Stimulated activated CD8-positive, alpha-beta memory T cell treated with anti-CD3 and anti-CD28 coated beads, Interleukin-7, amount 100 ng/mL, for 24 hours (primary cell): Measurements from ENCODE around the gene ARHGEF7.

Source experiments
- DNase-seq: peaks from one replicate; pipeline ENCODE4 v3.0.0-alpha.2; 2020; ENCODE audit warnings: low read depth

Gene ARHGEF7

DNA sequence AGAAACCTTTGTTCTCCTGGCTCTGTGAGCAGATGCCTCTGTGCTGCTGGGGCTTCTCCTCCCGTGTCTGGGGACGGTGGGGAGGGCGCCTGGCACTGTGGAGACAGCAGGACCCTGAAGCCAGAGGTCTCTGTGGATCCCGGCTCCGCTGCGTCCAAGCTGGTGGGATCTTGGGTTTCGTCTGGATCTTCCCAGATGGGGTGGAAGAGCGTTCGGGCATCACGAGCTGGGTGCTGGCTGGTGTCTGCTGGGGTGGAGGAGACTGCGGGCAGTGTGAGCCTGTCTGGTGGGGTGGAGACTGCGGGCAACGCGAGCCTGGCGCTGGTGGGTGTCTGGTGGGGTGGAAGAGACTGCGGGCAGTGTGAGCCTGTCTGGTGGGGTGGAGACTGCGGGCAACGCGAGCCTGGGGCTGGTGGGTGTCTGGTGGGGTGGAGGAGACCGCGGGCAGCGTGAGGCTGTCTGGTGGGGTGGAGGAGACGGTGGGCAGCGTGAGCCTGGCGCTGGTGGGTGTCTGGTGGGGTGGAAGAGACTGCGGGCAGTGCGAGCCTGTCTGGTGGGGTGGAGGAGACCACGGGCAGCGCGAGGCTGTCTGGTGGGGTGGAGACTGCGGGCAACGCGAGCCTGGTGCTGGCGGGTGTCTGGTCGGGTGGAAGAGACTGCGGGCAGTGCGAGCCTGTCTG is 211.0 kb downstream of the ARHGEF7 start:
- no peak for DNase-seq

DNA sequence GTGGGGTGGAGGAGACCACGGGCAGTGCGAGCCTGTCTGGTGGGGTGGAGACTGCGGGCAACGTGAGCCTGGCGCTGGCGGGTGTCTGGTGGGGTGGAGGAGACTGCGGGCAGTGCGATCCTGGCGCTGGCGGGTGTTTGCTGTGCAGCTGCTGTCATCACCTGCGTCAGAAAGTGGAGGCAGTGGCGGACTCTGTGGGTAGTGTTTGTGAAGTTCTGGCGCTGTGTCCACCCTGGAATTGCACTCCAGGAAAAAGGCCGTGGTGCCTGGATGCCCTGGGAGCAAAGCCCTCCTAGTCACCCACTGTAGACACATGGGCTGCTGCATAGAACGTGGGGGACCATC is 211.5 kb downstream of the ARHGEF7 start:
- no peak for DNase-seq

DNA sequence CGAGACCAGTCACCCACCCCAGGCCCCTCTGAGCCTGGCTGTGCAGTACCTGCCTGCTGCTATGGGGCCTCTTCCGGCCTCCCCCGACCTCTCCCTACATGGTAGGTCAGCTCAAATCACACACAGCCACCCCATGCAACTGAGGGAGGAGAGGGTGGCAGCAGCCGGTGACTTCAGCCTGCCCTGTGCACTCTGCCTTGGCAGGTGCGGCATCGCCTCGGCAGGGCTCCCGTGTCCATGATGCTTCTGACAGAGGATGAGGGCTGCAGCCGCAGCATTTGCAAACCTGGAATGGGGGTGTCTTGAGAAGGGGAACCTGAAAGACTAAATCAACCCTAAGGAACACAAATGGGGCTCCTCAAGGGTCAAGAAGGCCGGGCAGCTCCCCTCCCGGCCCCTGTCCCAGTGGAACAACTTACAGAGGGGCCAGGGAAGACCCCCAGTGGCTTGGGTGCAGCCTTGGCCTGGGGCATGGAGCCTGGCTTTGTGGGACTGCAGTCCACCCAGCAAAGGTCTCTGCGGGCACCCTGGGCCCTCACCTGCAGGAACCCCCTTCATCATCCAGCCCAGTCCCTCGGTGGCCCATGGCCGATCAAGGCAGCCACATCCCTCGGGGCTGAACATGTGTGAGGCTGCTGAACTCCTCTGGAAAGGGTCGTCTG is 212.0 kb downstream of the ARHGEF7 start:
- no peak for DNase-seq

DNA sequence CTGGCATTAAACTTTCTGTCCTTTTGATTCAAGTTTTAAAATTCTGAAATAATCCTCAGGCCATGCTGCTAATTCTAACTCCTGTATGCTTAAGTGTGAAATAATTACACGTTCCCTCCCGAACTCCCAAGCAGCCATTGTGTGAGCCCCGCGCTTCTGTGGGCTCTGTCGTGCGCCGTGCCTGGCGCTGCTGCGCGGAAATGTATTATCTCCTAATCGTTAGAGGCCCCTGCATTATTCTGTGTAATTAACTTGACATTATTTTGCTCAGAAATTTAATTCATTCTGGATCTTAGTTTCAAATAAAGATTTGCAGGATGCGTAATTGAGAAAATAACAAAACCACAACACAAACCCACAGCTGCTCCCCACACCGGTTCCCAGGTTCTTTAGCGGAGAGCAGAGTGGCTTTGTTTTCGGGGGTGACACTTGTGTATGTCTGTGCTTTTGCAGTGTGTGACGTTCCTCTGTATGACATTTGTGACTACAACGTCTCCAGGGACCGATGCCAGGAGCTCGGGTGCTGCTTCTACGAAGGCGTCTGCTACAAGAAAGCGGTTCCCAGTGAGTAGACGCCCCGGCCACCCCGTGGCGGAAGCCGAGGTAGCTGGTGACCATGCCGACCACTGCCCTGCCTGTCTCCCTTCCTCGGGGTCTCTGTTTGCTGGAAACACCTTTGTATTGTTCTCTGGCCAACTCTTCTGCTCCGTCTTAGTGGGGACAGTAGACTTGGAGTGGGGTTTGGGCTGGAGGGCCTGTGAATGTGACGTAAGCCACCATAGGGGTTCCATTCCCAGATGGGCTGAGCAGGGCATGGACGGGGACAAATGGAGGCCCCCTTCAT is 212.8 kb downstream of the ARHGEF7 start:
- DNase-seq: no peak

DNA sequence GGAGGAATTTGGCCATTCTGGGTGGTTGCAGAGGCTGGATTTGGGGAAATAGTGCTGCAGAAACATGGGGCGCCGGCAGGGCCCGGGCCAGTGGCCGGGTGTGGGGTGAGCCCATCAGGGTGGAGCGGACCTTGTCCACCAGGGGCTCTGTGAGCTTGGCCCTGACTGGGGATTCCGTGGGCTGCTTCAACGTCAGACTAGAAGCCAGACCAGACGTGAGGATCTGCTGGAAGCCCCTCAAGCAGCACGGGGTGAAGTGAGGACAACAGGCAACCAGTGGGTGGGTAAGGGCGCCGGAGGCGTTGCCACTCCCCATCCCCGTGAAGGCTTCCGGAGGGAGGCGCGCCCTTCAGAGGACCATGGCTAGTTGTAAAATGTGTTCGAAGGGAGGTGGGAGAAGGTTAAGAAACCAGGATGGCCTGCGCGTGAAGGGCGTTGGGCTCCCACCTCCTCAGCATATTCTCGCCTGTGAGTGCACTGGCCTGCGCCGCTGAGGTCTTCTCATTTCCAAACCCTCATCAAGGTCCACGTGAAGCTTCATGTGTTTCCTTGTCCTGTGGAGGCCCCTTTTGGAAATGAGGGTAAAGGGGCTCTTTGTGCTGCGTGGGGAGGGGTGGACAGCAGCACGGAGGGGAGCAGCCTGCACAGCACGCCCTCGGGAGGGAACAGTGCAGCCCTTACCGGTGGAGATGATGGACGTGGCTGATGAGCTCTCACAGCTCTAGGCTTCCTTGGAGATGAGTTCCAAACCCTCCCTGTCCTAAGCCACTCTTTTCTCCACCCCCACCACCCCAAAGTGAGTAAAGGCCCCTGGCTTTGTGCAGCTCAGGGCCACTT is 213.7 kb downstream of the ARHGEF7 start:
- no peak for DNase-seq

DNA sequence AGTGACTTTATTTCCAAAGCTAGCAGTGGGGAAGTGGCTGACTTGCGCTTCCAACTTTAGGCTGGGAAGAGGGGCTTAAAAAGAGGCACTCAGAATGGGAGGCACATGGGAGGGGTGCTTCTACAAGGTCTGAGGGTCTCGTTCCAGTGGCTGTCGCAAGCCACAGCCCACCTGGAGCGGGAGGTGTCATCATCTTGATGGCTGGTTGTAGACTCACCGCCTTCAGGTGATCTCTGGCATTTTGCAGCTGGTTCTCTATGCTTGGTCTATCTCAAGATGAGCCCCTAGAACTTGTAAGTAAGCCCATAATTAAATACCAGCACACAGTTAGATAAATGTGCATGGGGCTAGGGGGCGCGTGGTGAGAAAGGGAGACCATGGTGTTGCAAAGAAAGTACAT is 214.5 kb downstream of the ARHGEF7 start:
- DNase-seq: no peak

DNA sequence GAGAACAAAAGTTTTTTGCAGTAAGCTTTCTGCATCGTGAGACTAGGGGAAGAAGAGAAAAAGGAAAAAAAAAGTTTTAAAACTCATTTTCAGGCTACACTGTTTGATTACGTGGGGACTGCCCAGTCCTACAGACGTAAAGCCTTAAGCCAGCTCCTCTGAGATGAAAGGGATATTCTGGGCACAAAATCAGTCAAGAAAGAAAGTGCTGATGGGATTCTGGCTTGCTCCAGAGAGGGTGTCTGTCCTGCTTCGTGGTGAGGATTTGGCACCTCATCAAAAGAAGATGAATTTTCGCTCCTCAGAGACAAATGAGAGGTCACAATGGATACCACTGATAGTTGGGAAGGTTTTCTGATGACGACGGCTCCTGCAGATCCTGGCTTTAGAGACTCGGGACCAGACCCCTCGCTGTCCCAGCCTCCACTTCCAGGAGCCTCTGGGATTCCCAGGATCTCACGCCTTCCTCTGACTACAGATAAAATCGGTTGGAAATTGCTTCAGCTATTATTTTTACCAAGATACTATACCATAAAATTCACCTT is 215.0 kb downstream of the ARHGEF7 start:
- no peak for DNase-seq

- no peak for DNase-seq
Measured at GRCh38 chr13:111335298-111335697, 220.2 kb downstream of the ARHGEF7 start.

- DNase-seq: no peak
Measured at GRCh38 chr13:111336666-111337065, 221.6 kb downstream of the ARHGEF7 start.

DNA sequence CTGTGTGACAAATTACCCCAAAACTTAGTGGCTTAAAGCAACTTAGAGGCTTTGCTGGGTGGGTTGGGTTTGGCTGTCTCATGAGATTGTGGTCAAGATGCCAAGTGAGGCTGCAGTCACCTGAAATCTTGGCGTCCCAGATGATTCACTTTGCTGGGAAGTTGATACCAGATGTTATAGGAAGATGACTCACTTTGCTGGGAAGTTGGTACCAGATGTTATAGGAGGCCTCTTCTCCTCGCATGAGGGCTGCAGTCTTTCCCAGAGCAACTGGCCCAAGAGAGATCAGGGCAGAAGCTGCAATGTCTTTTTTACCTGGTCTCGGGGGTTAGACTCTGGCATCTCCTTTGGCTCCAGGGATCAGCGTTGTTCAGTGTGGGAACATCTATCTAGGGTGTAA is 222.1 kb downstream of the ARHGEF7 start:
- no peak for DNase-seq

GRCh38 chr13:111337741-111338140 is 222.6 kb downstream of the ARHGEF7 start:
- no peak for DNase-seq

DNA sequence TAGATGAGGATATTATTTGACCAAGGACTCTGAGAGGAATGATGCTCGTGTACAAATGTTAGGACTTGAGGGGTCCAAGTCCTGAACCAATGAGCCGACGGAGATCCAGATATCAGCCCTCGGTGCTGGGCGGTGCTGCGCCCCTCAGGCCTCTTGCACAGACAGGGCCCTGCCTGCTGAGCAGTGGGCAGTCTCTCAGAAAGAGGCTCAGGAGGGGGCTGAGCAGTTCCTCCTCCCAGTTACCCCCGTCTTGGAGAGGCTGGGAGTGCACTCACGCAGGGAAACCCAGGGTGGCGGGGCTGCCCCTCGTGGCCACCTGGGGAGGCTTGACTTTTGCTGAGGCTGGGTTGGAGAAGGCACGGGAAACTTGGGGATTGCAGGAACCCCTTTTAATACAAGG is 223.7 kb downstream of the ARHGEF7 start:
- no peak for DNase-seq

GRCh38 chr13:111339366-111340143 is 224.4 kb downstream of the ARHGEF7 start:
- no peak for DNase-seq

GRCh38 chr13:111341886-111342285 is 226.8 kb downstream of the ARHGEF7 start:
- DNase-seq: no peak

DNA sequence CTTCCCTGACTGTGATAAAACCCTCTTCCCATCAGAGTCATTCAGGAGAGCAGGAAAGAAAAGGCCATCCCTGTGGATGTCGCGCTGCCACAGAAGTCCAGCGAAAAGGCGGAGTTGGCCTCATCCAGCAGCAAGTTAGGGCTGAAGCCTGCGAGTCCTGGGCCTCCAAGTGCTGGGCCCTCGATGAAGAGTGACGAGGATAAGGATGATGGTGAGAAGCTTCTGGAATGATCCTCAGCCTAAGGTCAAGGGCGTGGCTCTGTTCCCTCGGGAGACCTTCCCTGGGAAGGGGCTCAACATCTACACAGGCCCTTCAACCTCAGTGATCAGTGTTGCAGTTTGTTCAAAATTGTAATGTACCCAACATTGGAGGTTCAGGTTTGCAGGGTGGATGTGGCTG is 227.6 kb downstream of the ARHGEF7 start:
- DNase-seq: no peak

DNA sequence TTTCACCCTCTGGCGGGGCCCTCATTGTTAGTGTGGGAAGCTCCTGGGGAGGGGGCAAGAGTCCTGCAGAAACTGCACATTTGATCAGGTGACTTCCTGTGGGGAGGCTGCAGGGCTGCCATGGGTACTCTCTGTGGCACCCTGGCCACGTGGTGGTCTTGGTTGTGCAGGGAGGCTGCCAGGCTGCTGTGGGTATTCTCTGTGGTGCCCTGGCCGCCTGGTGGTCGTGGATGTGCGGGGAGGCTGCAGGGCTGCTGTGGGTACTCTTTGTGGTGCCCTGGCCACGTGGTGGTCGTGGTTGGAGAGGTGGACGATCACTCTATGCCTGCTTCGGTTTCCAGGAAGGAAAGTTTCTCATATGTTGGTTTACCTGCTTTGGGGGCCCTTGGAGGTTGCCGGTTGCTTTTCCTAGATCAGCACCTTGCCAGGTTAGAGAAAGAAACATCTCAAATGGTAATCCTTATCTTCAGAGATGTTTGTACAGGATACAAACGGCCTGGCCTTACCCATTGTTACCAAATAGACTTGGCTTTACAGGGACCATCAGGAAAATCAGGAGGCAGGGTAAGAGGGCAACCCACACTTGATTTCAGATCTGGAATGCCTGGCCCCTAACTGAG is 228.2 kb downstream of the ARHGEF7 start:
- no peak for DNase-seq

GRCh38 chr13:111344471-111345191 is 229.5 kb downstream of the ARHGEF7 start:
- no peak for DNase-seq

DNA sequence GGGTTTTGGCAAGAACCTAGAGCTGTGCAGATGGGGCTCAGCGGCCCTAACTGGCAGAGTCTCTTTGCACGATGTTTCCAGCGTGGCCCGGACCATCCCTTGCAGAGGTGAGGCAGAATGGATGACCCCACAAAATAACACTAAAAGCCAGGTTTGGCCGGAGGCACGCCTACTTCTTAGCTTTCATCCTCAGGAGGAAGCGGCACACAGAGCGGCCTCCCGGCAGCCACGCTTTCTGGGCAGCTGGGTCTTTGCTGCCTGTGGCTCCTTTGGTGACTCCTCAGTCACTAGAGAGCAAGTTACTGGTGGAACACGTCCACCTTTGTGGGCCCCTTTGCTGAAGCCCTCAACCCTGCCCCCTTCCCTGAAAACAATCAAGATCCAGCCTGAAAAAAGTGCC is 230.6 kb downstream of the ARHGEF7 start:
- no peak for DNase-seq

GRCh38 chr13:111346101-111346680 is 231.1 kb downstream of the ARHGEF7 start:
- DNase-seq: no peak

DNA sequence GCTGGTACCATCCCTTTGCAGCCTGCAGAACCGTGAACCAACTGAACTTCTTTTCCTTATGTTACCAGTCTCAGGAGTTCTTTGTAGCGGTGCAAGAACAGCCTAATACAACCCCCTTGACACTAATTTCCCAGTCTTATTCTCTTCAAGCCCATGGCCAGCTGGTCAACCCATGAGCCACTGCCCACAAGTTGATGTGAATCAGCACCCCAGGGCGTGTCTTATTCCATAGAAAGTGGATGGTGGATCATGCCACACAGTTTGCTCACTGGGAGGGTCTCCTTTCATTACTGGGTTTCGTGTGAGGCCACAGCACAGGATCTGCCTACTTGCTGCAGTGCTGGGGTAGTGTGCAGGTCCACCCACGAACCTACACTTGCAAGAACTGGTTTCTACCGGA is 232.3 kb downstream of the ARHGEF7 start:
- no peak for DNase-seq
